B cell (primary cell): ENCODE measurements around the gene ORM1. TPM values are rescaled to one million over a fixed set of nuclear protein-coding genes. Genes with fewer than 3 reads are reported as not detected.
"Not testable (repeated sequence)": the region's sequence is repeated elsewhere in the genome, so short reads cannot be mapped to it uniquely, and the experiment has no call there.

ENCODE experiments used
- ATAC-seq: fragments of 200-7000 bp; cut with Tn5 transposase; one replicate; pipeline ENCODE4 v1.10.0; 2021; ENCODE audit warnings: low read depth, mild to moderate bottlenecking, moderate number of reproducible peaks, moderate library complexity
- CTCF ChIA-PET: fragments of 350-600 bp; sonication (Branson Sonifier 250); formaldehyde crosslinking; loops from one replicate; lab custom pipeline; 2021; ENCODE audit warnings: antibody characterized with exemption, inconsistent platforms; lab: Charles Lee
- POLR2A ChIA-PET: fragments of 350-600 bp; sonication (Branson Sonifier 250); formaldehyde crosslinking; loops from one replicate; lab custom pipeline; 2021; ENCODE audit warnings: antibody characterized with exemption; lab: Charles Lee
- DNase-seq: peaks from one replicate; pipeline ENCODE4 v3.0.0; 2013
- H2AFZ ChIP-seq: 2 replicates; pipeline ENCODE4 v1.6.1; 2012; ENCODE audit warnings: mild to moderate bottlenecking, low read depth, low read length; ENCODE audit not compliant: insufficient read depth, poor library complexity, severe bottlenecking
- H3K27ac ChIP-seq, 2 donors: 1 replicate in 1 of 2; 2 replicates in 1 of 2; pipeline ENCODE4 v1.5.1; 2012 to 2013; ENCODE audit warnings: low read length in 2 of 2, mild to moderate bottlenecking in 2 of 2, moderate library complexity in 1 of 2
- H3K27me3 ChIP-seq, 4 experiments: fragments of 200-600 bp in 1 of 4; sonication (generic) in 1 of 4; replicated peaks in 1 of 4; 1 replicate in 2 of 4; 2 replicates in 2 of 4; pipeline versions ENCODE4 v1.6.1 to v1.7.0; 2013 to 2016; ENCODE audit warnings: low read length in 3 of 4, mild to moderate bottlenecking in 2 of 4, mixed read lengths in 1 of 4, moderate library complexity in 1 of 4; ENCODE audit not compliant: insufficient read depth in 4 of 4, control insufficient read depth in 3 of 4; ENCODE audit errors: control extremely low read depth in 1 of 4
- H3K36me3 ChIP-seq, 2 experiments: replicated peaks in 1 of 2; 1 replicate in 1 of 2; 2 replicates in 1 of 2; pipeline versions ENCODE4 v1.6.1 to v1.7.1; 2013; ENCODE audit warnings: low read length in 1 of 2; ENCODE audit not compliant: insufficient read depth in 2 of 2, control insufficient read depth in 1 of 2; ENCODE audit errors: control extremely low read depth in 1 of 2, extremely low read depth in 1 of 2
- H3K4me1 ChIP-seq, 2 donors: fragments of 200-600 bp in 1 of 2; sonication (generic) in 1 of 2; 1 replicate in 1 of 2; 2 replicates in 1 of 2; pipeline versions ENCODE4 v1.5.1 to v1.6.1; 2013 to 2017; ENCODE audit warnings: low read length in 2 of 2; ENCODE audit not compliant: control insufficient read depth in 2 of 2, insufficient read depth in 2 of 2
- H3K4me2 ChIP-seq: replicated peaks from 2 replicates; pipeline ENCODE3; 2012; ENCODE audit warnings: mild to moderate bottlenecking, low read depth, low read length; ENCODE audit not compliant: poor library complexity, severe bottlenecking
- H3K4me3 ChIP-seq, 5 experiments: fragments of 200-600 bp in 1 of 5; sonication (generic) in 1 of 5; 1 replicate in 3 of 5; 2 replicates in 2 of 5; pipeline versions ENCODE4 v1.5.1 to v1.7.0; 2011 to 2016; ENCODE audit warnings: low read length in 4 of 5, mild to moderate bottlenecking in 4 of 5, low read depth in 2 of 5, control low read depth in 1 of 5, moderate library complexity in 1 of 5; ENCODE audit not compliant: insufficient read depth in 1 of 5; ENCODE audit errors: control extremely low read depth in 1 of 5, extremely low read depth in 1 of 5
- H3K79me2 ChIP-seq: fragments of 200-600 bp; sonication (generic); one replicate; pipeline ENCODE4 v1.6.0; 2016; ENCODE audit warnings: low read length; ENCODE audit not compliant: control insufficient read depth, insufficient read depth
- H3K9ac ChIP-seq: fragments of 200-600 bp; sonication (generic); 2 replicates; pipeline ENCODE4 v1.6.1; 2017; ENCODE audit warnings: mild to moderate bottlenecking, low read length, moderate library complexity
- H3K9me3 ChIP-seq, 3 donors: one replicate each; pipeline versions ENCODE4 v1.6.1 to v1.7.1; 2013; ENCODE audit warnings: low read length in 2 of 3; ENCODE audit not compliant: control insufficient read depth in 2 of 3, insufficient read depth in 1 of 3; ENCODE audit errors: control extremely low read depth in 1 of 3
- H4K20me1 ChIP-seq: 2 replicates; pipeline ENCODE4 v1.6.0; 2012; ENCODE audit warnings: mild to moderate bottlenecking, low read length; ENCODE audit not compliant: insufficient read depth, control insufficient read depth, poor library complexity, severe bottlenecking
- H3K27ac Mint-ChIP-seq: one replicate; pipeline ENCODE4 v1.8.0; 2021; ENCODE audit warnings: mixed read lengths
- H3K27me3 Mint-ChIP-seq: one replicate; pipeline ENCODE4 v1.8.0; 2021; ENCODE audit warnings: mixed read lengths
- H3K4me1 Mint-ChIP-seq: one replicate; pipeline ENCODE4 v1.8.0; 2021; ENCODE audit warnings: mixed read lengths
- H3K4me3 Mint-ChIP-seq: one replicate; pipeline ENCODE4 v1.8.0; 2021; ENCODE audit warnings: mixed read lengths
- H3K9me3 Mint-ChIP-seq: one replicate; pipeline ENCODE4 v1.8.0; 2022; ENCODE audit warnings: mixed read lengths; ENCODE audit not compliant: insufficient read depth
- WGBS: methylation state at CpG from one replicate; pipeline ENCODE4 v1.1.5; 2013; ENCODE audit warnings: missing lambda C conversion rate; ENCODE audit not compliant: insufficient coverage; 5-methylcytosine and 5-hydroxymethylcytosine counted together
- intact Hi-C: fragments of 100-400 bp; cut with micrococcal nuclease; formaldehyde crosslinking; loops from one replicate; pipeline ENCODE4 v1.10.0; 2022
- polyA plus RNA-seq: library from polyadenylated mRNA; depleted of rRNA; stranded (reverse); fragments of >200 nt; gene quantifications from 2 replicates; pipeline ENCODE4 v1.2.3, GENCODE V29; 2012
- total RNA-seq, 2 donors: library from RNA; stranded (reverse); fragments of 120-200 nt in 1 of 2; gene quantifications; 1 replicate in 1 of 2; 2 replicates in 1 of 2; pipeline versions ENCODE4 v1.2.3 to v1.2.4, GENCODE V29; 2013 to 2022

The ORM1 gene
- total and polyA plus RNA-seq, 2 donors (not counting 1 experiment from before 2014, with no cell fraction given): 0.13 TPM; not detected in 1

- H3K9me3 ChIP-seq, H3K27me3 Mint-ChIP-seq, intact Hi-C loops, H3K27me3 ChIP-seq, ATAC-seq, H4K20me1 ChIP-seq, H3K4me1 ChIP-seq, H3K9me3 Mint-ChIP-seq, H3K9ac ChIP-seq, H3K4me3 Mint-ChIP-seq, H3K79me2 ChIP-seq, H3K4me2 ChIP-seq, H3K4me3 ChIP-seq, H2AFZ ChIP-seq, DNase-seq: not testable (repeated sequence)
- POLR2A ChIA-PET: interaction anchor here (0.7 to 1.2 kb wide), 2 partner anchors 56 to 321 kb away, joined by 3 read pairs; no protein-coding TSS in a partner anchor
- Histone ChIP-seq H3K36me3 (peaks cover 8 to 29% of the 10 kb centered on the region in 2 experiments), H3K27ac (peak overlapping the region in 1 of 2 donors; percentile 26)
- CTCF ChIA-PET: interaction anchor here (0.6 kb wide), 1 partner anchor 38 kb away, joined by 3 read pairs; no protein-coding TSS in a partner anchor
- WGBS: 100% methylated on average over 1 of the region's 4 CpGs
- peaks cover 18% of the 10 kb centered on the region for H3K4me1 Mint-ChIP-seq
- H3K27ac Mint-ChIP-seq: peak overlapping the region; percentile 85
Measured at GRCh38 chr9:114332474-114333040, 9.7 kb downstream of the ORM1 start.

GRCh38 chr9:114333718-114334117 lies 10.8 kb downstream of the ORM1 start:
- ATAC-seq, H3K27me3 ChIP-seq, H3K4me2 ChIP-seq, intact Hi-C loops, H3K27me3 Mint-ChIP-seq, H3K79me2 ChIP-seq, H3K27ac ChIP-seq, H3K4me1 ChIP-seq, CTCF ChIA-PET, H3K4me3 Mint-ChIP-seq, H3K9ac ChIP-seq, H3K27ac Mint-ChIP-seq, DNase-seq, H3K9me3 Mint-ChIP-seq, H2AFZ ChIP-seq, H3K4me3 ChIP-seq, H3K9me3 ChIP-seq, POLR2A ChIA-PET: not testable (repeated sequence)
- peaks cover 14 to 41% of the 10 kb centered on the region in 2 experiments for H3K36me3 ChIP-seq
- no CpG with 5 or more reads among the region's 4 CpGs for WGBS
- H3K4me1 Mint-ChIP-seq: peaks cover 23% of the 10 kb centered on the region
- H4K20me1 ChIP-seq: peaks cover 20% of the 10 kb centered on the region
